Cortex of kidney (tissue), 1 donor: Measurements from ENCODE around the gene VPS52.
"Not testable (repeated sequence)": the region's sequence is repeated elsewhere in the genome, so short reads cannot be mapped to it uniquely, and the experiment has no call there.

ENCODE experiments used
- DNase-seq: peaks from one replicate; lab custom pipeline; 2025; lab: John Stamatoyannopoulos, UW

The VPS52 gene

DNA sequence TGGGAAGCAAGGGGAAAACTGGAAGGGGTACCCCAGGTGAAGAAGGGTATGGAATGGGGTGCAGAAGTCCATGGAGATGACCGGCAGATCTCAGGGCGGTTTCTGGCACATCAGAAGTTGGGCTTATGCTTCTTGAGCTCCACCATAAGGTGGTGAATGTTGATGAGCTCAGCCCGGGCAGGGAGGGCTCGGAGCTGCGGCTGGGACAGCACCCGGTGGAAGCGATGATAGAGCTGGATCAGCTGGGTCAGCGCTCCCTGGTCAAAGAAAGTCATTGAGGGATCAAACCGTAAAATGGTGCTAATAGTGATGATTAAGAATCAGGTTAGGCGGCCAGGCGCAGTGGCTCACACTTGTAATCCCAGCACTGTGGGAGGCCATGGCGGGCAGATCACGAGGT lies 20.9 kb downstream of the VPS52 start:
- no peak for DNase-seq

GRCh38 chr6:33249732-33250630 lies 21.7 kb downstream of the VPS52 start:
- no peak for DNase-seq

- peak; percentile 70 for DNase-seq
Measured at GRCh38 chr6:33248932-33249731, 22.5 kb downstream of the VPS52 start.

GRCh38 chr6:33248643-33248931 lies 23.1 kb downstream of the VPS52 start:
- DNase-seq, result no peak

- peak; percentile 16 for DNase-seq
Measured at GRCh38 chr6:33247977-33248642, 23.6 kb downstream of the VPS52 start.

- no peak for DNase-seq
Measured at GRCh38 chr6:33243476-33243875, 28.2 kb downstream of the VPS52 start.

- no peak for DNase-seq
Measured at GRCh38 chr6:33241968-33242367, 29.7 kb downstream of the VPS52 start.

DNA sequence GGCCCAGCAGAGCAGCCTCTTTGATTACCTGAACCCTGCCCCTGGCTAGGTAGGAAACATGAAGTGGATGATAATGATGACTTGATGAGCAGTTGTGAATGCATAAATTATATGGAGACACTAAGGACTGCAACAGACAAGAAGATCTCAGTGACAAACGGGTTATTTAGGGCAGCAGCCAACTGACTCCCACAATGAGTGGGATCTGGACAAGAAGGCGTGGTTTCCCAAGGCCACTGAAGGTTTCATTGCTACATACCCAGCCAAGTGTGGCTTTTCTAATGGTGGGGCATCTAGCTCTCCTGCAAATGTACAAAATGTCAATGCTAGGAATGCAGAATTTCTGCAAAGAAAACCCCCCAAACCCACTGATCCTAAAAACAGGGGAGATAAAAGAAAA lies 33.9 kb downstream of the VPS52 start:
- DNase-seq, result no peak

GRCh38 chr6:33236852-33237251 lies 34.8 kb downstream of the VPS52 start:
- no peak for DNase-seq

- no peak for DNase-seq
Measured at GRCh38 chr6:33236328-33236727, 35.3 kb downstream of the VPS52 start.

- no peak for DNase-seq
Measured at GRCh38 chr6:33235221-33235634, 36.4 kb downstream of the VPS52 start.

GRCh38 chr6:33226503-33227120 lies 45.1 kb downstream of the VPS52 start:
- not testable (repeated sequence) for DNase-seq

DNA sequence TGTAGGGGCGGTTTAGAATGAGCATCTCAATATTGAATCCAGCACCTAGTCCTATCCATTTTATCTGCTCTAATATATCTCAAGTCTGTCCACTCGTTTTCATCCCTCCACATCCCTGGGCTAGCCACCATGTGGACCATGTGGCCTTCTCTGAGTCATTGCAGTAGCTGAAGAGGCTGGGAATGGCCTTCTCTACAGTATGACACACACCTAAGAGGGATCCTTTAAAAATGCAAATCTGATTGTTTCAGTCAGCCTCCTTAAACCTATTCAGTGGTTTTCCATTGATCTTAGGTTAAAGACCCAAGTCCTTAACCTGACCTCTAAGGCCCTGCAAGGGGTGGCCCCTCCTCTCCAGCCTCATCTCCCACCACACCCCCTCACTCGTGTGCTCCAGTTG lies 54.0 kb downstream of the VPS52 start:
- no peak for DNase-seq

DNA sequence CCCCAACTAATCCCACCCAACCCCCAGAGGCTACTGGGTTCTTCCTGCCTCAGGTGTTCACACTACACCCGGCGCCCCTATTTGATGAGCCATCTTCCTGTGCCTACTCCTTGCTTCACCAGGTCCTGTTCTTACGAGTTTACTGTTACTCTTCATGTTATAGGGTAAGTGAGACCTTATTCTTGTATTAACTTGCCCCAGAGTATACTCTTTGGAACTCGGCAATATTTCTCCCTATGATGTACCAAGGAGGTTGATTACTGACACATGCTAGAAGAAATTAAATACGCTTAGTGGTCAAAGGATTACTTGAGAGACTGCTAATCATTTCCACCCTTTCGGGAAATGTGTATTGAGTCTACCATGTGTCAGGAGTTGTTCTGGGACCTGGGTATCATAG lies 54.4 kb downstream of the VPS52 start:
- no peak for DNase-seq

DNA sequence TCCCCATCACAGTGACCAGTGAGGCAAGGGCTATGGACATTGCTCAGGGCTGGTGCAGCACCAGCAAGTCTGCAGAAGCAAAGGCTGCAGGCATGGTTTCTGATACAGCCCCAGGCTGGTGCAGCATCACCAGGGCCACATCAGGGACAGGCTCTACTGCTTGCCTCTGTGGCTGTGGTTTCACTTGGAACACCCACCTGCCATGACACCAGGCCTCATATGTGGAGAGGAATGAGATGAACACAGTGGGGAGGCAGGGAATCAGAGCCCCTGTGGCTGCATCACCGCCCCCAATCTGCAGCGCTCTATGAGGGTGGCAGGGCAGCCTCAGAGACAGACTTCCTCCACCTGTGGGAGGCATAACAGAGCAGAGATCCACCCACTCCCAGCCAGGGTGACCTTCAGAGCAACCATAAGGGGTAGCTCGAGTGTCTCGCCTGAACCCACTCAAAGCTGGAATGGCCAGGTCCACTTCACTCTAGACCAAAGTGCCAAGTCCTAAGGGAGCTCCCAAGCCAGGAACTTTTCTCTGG lies 55.5 kb downstream of the VPS52 start:
- DNase-seq, result no peak

- no peak for DNase-seq
Measured at GRCh38 chr6:33215271-33216116, 56.2 kb downstream of the VPS52 start.

DNA sequence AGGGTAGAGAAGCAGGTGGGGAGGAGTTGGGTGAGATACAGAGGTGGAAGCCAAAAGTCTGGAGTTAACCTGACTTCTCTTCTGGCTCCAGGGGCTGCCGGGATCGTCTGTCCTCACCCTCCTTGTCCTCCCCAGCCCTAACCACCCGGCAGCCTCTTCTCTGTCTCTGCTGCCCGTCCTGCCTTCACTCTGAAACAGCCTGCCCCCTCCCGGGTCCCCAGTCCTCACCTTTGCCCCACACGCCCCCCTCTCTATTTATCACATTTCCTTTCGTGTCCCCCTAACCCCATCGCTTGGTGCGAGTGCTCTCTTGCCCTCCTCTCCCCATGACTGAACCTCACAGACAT lies 57.7 kb downstream of the VPS52 start:
- no peak for DNase-seq

GRCh38 chr6:33213166-33213988 lies 58.3 kb downstream of the VPS52 start:
- no peak for DNase-seq

DNA sequence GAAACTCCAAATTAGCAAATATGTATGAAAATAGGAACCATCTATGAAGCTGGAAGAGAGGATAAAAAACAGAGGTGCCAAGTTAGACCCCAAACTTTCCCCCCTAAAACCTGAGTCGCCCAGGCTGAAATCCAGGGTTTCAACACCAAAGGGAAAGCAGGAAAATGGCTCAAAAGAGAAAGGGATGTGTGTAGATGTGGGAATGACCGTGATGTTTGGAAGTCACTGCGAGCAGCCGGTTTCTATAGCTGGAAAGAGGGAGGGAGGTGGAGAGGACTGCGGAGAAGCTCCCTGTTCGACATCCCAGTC lies 58.9 kb downstream of the VPS52 start:
- no peak for DNase-seq

- no peak for DNase-seq
Measured at GRCh38 chr6:33211666-33212422, 59.8 kb downstream of the VPS52 start.
